Adrenal gland (tissue), 5 donors: ENCODE measurements around the gene DRGX.

Source experiments
- POLR2A ChIP-seq, 2 donors: fragments of 450-650 bp; IDR thresholded peaks; one replicate each; pipeline ENCODE4 v1.6.1; 2017; ENCODE audit warnings: antibody characterized with exemption in 2 of 2, mild to moderate bottlenecking in 2 of 2, moderate library complexity in 1 of 2
- TF ChIP-seq, protein P1 (sequence below), 6 experiments: fragments of 450-650 bp in 4 of 6; fragments of 200-600 bp in 2 of 6; sonication (generic) in 1 of 6; IDR thresholded peaks; 1 replicate in 5 of 6; 2 replicates in 1 of 6; pipeline versions ENCODE4 v1.5.1 to v1.8.0; 2016 to 2021; ENCODE audit warnings: antibody characterized with exemption in 6 of 6, mild to moderate bottlenecking in 2 of 6, moderate library complexity in 1 of 6
- donor health status: DM: no; HTN: no; CAD: no.

DNA sequence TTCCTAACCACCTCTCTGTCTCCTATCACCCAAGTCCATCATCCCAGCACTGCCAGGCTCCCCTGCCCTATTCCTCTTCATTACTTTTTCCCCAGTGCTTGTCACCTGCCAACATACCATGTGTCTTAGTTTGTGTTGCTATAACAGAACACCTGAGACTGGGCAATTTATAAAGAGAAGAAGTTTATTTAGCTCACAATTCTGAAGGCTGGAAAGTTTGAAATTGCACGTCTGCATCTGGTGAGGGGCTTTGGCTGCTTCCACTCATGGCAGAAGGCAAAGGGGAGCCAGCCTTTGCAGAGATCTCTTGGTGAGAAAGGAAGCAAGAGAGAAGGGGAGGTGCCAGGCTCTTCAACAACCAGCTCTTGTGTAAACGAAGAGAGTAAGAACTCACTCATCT, 47.3 kb downstream of the DRGX start:
- TF ChIP-seq, protein P1, sequence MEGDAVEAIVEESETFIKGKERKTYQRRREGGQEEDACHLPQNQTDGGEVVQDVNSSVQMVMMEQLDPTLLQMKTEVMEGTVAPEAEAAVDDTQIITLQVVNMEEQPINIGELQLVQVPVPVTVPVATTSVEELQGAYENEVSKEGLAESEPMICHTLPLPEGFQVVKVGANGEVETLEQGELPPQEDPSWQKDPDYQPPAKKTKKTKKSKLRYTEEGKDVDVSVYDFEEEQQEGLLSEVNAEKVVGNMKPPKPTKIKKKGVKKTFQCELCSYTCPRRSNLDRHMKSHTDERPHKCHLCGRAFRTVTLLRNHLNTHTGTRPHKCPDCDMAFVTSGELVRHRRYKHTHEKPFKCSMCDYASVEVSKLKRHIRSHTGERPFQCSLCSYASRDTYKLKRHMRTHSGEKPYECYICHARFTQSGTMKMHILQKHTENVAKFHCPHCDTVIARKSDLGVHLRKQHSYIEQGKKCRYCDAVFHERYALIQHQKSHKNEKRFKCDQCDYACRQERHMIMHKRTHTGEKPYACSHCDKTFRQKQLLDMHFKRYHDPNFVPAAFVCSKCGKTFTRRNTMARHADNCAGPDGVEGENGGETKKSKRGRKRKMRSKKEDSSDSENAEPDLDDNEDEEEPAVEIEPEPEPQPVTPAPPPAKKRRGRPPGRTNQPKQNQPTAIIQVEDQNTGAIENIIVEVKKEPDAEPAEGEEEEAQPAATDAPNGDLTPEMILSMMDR (IDR thresholded peaks at IDR 0.05): no peak
- TF ChIP-seq POLR2A (IDR thresholded peaks at IDR 0.05): no peak
